Activated CD4-positive, alpha-beta T cell treated with anti-CD3 and anti-CD28 coated beads for 24 hours (primary cell): Measurements from ENCODE around the gene SQOR.
"Not testable (repeated sequence)": the region's sequence is repeated elsewhere in the genome, so short reads cannot be mapped to it uniquely, and the experiment has no call there.

Experiments
- DNase-seq, 2 donors: peaks; one replicate each; pipeline ENCODE4 v3.0.0-alpha.2; 2020; ENCODE audit warnings: low read depth in 2 of 2

SQOR gene

DNA sequence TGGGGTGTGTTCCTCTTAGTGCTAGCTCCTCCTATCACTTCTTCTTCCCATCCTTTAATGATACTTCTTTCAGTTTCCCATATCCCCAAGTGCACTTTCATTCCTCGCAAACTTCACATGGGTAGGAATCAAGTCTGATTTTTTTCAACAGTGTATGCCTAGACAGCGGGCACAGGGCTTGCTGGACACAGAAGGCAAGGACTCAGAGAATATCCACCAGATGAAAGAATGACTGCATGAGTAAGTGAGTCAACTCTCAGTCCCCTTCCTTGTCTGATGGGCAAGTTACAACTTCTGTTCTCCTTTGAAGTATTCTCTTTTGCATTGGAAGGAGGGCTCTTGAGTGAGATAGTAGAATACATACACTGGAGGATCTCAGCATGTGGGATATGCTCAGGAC lies 3.1 kb upstream of the SQOR start:
- DNase-seq = no peak

DNA sequence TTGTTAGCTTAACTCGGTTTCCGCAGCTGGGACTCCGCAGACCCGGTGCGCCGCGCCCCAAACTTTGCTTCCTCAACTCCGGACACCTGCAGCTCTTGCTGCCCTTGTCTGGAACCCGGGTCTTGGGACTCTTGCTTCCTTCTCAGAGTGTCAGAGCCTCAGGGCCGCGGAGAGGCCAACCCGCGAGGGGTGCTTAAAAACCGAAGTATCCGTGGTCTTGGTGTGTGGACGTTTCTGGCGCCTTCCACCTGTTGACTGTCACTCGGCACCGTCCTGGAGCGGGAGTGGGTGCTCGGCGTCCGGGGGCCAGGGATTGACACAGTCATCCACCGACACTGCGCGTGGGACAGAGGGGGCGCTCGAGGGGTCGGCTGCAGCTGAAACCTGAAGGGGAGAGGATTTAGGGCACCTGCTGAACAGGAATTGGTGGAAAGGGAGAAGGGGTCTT lies 386 bp downstream of the SQOR start:
- DNase-seq = peak; percentile 25 to 45

DNA sequence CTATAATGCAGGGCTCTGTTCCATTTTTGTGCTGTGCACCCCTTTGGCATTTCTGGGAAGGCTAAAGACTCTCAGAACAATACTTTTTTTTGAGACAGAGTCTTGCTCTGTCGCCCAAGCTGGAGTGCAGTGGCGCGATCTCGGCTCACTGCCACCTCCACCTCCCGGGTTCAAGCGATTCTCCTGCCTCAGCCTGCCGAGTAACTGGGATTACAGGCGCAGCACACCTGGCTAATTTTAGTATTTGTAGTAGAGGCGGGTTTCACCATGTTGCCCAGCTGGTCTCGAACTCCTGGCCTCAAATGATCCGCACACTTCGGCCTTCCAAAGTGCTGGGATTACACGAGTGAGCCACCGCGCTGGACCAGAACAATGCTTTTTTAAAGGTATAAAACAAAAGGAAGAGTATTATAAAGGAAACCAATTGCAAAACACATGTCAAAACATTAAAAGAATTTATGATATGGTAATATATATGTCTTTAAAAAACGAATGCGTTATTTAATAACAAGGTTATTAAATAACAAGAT lies 999 bp downstream of the SQOR start:
- no peak for DNase-seq

DNA sequence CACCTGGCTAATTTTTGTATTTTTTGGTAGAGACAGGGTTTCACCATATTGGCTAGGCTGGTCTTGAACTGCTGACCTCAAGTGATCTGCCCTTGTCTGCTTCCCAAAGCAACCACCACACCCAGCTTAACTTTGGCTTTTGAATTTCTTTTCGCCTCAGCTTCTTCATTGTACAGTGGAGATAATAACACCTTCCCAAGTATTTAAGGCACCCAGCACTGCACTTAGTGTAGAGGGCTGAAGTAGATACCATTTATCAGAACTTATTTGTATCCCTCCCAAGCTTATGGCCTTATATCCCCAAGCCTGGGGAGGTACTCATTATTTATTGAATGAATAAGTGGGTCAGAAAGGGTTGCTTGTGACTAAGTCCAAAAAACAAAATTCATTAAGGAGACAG lies 2.3 kb downstream of the SQOR start:
- no peak for DNase-seq

DNA sequence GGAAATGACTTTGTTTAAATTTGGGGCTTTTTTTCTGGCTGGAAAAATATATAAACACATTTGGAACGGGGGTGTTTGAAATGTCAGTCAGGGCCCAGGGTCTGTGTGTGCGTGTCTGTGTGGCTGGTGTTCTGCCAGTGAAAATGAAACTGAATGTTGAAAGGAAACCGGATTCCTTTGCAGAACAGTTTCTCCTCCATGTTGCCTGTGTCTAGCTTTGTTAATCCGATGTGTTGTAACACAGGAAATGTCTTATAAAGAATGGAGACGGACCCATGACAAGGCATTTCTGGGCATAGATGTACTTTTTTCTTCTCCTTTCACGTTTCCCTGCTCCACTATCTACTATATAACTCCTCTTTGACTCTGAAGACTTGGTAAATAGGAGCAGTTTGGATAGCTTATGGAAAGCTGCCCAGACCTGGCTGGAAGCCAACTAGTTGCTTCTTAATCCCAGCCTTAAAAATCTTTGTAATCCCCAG lies 2.8 kb downstream of the SQOR start:
- peak; percentile 23 to 26 for DNase-seq

DNA sequence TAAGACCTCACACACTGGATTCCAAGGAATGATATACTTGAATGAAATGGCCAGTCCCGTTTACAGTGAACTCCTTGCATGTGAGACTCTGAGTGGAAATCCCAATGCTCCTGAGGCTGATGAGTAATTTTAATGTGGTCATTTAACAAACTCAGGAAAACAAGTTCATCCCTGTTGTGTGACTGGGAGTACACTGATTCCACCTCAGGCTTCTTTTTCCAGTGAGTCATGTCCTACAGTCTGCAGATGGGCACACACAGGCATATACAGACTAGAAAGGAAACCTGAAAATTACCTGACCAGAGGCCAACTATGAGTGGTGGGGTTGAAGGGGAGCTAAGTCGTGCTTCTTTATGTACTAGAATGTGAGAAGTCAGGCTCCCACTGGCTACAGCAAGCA lies 5.8 kb downstream of the SQOR start:
- no peak for DNase-seq

DNA sequence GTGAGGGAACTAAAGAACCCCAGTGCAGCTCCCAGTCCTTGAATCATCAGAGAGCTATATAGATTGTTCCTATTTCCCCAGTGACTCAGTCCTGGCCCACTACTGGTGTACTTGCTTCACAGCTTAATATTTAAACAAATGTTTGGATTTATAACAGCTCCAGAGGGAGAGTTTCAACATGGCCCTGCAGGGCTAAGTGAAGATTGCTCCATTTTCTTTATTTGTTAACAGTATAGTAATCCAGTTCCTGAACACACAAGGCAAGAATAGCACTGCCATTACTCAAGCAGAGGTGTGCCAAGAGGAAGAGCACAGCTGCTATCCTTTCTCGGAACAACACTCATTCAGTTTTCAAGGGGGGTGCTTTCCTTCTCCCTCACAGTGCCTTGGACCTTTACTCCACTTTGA lies 6.5 kb downstream of the SQOR start:
- DNase-seq = no peak

DNA sequence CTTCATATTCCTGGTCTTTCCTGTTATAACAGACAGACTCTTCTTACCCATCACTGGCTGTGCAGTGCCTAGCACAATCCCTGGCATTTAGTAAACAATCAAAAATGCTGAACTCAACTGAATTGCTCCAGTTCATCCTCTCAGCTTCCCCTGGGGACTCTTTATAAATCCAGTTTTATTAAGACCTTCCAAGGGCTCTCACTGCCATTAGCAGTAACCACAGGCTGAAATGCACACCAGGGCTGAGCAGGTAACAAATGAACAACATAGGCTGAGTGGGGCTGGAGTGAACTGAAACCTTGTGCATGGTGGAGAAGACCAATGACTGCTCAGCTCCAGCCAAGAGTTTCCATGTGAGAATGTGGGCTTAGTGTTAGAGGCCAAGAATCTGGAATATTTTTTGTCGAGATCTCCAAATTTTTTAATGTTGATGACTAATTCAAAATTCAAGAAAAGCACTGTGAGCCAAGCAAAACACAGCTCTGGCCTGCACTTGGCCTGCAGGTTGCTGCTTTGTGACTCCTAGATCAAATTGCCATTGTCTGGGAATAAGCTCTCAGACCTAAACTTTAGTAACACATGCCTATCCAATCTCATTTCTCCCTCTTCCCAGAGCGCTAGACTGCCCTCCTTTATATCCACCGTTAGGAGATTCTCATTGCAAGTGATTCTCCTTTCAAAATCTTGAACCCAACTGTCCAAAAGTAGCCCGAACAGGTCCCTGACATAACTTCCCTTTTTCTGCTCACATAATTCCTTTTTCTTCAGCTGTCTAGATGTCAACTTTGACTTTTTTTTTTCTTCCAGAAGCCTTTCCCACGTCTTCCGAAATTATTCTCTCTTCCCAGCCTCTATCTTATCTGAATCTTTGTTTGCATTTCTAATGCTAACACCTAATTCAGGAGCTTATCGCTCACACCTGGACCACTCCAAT lies 7.4 kb downstream of the SQOR start:
- DNase-seq = no peak

DNA sequence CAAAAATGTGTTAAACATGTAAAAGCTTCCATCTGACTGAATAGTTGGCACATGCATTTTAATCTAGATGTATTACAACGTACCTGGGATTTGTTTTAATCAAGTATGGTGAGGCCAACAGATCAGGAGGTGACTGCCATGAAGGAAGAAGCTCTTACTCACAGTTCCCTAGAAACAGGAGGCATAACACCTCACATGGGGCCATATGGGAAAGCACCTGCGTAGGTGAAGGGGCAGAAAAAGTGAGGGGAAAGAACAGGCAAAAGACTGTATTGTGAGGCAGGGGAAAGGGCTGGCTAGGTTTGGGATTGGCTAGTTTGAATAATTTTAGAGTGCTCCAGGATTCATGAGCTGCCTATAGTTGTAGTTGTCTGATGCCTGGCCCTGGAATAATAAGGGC lies 9.6 kb downstream of the SQOR start:
- DNase-seq = no peak

DNA sequence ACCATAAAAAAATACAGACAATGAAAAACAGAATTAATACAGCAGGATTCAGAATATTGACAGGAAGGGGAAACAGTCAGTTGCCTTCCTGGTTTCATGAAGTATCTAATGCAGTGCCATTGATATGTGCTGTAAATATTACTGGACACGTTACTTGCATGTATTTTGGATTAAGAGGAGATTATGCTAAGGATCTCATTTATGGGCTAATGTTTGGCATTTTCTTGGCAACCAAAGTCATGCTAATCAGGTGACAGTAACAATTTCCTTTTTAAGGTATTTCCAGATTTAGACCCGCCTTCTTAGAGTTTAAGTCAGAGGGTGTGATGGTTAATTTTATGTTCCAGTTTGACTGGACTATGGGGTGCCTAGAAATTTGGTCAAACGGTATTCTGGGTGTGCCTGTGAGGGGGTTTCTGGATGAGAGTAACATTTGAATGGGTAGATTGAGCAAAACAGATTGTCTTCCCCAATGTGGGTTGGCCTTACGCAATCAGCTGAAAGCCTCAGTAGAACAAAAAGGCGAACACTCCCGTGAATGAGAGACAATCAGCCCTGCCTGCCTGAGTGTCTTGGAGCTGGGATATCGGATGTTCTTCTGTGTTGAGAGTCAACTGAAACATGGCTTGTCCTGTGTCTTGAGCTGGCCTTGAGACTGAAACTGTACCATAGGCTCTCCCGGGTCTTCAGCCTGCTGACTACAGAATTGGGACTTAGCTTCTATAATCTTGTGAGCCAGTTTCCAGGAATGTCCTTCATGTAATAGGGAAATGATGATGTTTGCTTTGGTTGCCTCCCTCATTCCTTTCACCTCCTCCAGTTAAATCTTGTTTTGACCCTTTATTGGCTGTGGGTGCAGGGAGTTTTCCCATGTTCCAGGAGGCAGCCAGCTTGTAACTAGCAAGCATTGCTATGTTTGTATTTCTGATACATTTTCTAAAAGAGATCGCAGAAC lies 10.5 kb downstream of the SQOR start:
- no peak for DNase-seq

DNA sequence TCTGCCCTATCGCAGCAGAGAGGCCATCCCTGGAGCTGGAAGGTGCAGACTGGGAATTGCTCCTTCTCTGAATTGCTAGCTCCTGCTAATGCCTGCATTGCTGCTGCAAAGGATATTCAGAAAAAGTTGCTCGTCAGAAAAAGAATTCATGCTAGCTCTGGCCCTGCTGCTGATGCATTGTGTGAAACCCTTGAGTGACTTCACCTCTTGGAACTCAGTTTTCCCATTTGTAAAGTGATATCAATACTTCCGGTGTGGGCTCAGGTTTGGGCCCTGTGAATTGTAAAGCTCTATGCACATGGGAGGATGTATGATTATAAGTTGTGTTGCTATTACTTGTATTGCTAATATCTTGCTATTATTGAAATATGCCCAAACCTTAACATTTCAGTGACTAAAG lies 11.4 kb downstream of the SQOR start:
- DNase-seq = no peak

DNA sequence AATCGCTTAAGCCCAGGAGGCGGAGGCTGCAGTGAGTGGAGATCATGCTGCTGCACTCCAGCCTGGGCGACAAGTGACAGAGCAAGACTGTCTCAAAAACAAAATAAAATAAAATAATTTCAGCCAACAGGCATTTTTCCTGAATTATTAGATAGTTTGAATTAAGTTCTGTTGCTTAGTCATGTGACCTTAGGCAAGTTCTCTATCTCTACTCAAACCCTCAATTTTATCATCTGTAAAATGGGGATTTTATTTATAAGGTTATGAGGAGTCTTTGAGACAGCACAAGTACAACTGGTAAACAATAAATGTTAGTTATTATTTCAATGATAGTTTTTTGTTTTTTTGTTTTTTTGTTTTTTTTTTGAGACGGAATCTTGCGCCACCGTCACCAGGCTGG lies 13.0 kb downstream of the SQOR start:
- DNase-seq = no peak

DNA sequence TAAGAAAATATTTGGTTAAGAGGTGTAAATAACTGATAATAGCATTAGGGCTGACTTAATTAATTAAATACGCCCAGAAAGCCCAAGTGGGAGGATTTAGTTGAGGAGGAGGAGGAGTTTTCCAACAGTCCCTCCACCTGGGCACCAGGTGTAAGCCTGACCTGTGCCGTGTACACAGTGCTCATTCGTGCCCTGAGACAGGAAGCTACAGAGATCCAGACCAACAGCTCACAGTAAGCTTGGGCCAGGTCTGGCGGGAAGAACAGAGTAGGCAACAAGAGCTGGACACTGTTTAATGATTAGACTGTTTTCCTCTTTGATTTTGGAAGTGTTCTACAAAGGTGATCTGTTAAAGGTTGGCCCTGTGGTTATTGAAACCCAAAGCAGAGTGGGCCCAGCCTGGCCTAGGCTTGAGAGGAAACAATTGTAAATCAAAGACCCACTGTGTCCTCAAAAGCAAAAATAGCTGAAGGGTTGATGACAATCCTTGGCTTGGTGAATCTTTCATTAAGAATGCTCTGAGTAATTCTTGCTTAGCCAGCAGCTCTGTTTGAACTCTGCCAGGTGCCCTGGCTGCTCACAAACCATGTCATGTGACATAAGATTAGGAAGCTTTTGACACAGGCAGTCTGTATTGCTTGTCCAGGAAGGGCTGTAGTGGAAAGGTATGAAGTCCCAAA lies 13.8 kb downstream of the SQOR start:
- DNase-seq = no peak

DNA sequence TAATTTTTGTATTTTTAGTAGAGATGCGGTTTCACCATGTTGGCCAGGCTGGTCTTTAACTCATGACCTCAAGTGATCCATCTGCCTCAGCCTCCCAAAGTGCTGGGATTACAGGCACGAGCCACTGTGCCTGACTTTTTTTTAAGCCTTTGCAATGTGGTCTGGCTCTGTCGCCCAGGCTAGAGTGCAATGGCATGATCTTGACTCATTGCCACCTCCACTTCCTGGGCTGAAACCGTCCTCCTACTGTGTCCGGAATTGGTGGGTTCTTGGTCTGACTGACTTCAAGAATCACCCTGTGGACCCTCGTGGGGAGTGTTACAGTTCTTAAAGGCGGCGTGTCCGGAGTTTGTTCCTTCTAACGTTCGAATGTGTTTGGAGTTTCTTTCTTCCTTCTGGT lies 15.2 kb downstream of the SQOR start:
- DNase-seq = not testable (repeated sequence)

DNA sequence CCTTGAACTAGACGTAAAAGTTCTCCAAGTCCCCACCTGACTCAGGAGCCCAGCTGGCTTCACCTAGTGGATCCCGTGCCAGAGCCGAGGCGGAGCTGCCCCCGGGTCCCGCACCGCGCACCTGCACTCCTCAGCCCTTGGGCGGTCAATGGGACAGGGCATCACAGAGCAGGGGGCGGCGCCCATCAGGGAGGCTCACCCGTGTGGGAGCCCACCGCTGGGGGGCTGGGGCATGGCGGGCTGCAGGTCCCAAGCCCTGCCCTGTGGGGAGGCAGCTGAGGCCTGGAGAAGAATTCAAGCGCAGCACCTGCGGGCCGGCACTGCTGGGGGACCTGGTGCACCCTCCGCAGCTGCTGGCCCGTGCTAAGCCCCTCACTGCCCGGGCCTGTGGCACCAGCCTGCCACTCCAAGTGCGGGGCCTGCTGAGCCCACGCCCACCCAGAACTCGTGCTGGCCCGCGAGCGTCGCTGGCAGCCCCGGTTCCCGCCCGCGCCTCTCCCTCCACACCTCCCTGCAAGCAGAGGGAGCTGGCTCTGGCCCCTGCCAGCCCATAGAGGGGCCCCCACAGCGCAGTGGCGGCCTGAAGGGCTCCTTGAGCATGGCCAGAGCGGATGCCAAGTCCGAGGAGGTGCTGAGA lies 16.2 kb downstream of the SQOR start:
- DNase-seq = no peak

DNA sequence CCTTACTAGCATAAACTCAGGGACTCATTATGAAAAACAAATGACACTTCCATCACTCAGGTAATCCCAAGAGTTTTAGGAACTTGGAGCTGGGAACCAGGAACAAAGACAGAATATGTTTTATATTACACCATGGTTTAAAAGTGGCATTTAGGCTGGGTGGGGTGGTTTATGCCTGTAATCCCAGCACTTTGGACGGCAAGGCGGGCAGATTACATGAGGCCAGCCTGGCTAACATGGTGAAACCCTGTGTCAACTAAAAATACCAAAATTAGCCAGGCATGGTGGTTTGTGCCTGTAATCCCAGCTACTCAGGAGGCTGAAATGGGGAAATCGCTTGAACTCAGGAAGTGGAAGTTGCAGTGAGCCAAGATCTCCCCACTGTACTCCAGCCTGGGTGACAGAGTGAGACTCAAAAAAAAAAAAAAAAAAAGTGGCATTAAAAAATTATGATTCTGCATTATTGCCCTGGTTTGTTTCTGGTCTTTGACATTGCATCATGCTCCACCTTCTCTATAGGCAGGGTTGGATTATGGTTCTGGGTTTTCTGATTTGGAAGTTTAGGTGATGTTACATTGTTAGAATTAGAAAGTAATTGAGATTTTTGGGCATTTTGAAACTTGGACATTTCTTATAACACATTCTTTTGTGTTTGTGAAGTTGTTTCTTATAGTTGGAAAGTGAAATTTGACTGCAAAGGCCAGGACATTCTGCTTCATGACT lies 19.0 kb downstream of the SQOR start:
- no peak for DNase-seq

DNA sequence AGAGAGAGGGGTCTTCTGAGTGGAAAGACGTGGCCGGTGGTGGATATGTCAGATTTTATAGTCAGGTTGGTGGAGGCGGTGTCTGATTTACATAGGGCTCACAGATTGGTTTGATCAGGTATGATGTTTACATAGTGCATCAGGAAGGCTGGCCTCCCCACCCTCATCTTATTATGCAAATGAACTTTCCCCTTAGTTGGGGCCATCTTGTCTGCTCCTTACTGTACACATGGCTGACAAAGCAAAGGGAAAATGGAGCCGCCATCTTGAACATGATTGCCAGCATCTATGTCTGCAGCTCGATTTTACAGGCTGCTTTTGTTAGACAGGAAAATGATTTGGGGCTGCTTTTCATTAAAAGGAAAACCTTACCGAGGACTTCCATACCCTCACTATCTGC lies 19.9 kb downstream of the SQOR start:
- DNase-seq = no peak

DNA sequence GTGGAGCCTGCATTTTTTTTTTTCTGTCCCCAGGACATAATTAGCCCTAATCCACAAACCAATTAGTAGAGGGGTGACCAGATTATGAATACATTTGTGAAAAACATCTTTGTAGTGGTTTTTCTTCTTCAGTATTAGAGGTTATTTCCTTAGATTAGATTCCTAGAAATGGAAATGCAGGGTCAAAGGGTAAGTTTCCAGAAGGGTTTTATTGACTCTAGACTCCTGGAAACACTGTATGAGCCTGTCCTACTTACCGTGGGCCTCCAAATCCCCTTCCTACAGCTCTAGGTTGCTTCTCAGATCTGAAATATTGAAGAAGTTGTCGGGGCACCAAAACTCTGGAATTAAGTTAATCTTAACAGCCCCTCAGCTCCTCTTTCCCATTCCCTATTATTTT lies 22.4 kb downstream of the SQOR start:
- no peak for DNase-seq

DNA sequence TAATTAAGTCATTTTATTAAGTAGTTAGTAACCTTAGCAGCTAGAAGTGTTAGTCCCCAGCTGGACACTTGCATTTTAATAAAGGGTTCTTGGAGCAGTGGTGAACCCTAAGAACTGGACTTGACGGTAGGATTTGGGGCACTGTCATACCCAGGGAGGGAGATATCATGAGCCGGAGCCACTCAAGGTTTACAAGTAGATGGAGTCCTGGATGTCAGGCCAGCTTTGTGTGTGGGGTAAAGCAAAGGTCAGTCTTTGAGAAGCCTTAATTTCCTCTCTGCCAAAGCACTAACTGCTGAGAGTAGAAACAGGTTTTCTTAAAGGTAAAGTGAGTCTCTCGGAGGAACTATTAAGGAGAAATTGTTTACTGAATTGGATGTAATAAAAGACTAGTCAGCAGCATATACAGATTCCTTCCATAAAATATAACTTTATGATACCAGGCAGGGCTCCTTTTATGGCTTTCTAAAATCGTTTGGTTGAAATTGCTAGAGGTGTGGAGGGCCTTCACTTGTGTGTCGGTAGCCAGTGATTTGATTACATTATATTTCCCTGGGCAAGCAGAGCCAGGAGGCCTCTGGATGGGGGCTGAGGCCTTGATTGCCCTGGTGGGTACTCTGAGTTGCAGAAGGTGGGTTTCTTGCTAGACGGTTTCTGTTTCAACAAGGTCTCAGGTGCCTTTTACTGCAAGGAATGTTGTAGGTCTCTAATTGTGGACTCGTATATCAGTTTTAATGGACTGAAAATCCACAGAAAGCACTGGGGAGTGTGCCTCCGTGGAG lies 23.1 kb downstream of the SQOR start:
- no peak for DNase-seq
